Naive thymus-derived CD8-positive, alpha-beta T cell (primary cell): ENCODE data around the gene MS4A4E. TPM values are rescaled to one million over a fixed set of nuclear protein-coding genes. Genes with fewer than 3 reads are reported as not detected.
"Not testable (repeated sequence)": the region's sequence is repeated elsewhere in the genome, so short reads cannot be mapped to it uniquely, and the experiment has no call there.

Source experiments
- ATAC-seq, 2 donors: fragments of 150-1000 bp; cut with Tn5 transposase in 1 of 2; sonication (Bioruptor Pico), chemical (Tn5 transposase) in 1 of 2; 1 replicate in 1 of 2; 2 replicates in 1 of 2; pipeline ENCODE4 v1.10.0; 2021; ENCODE audit warnings: mild to moderate bottlenecking in 2 of 2, moderate library complexity in 2 of 2
- POLR2A ChIA-PET: fragments of 350-600 bp; sonication (Branson Sonifier 250); formaldehyde crosslinking; loops from one replicate; lab custom pipeline; 2021; ENCODE audit warnings: antibody characterized with exemption; lab: Charles Lee
- DNase-seq, 10 donors: peaks; one replicate each; pipeline versions ENCODE4 v3.0.0 to v3.0.0-alpha.2; 2020 to 2022
- H3K27ac Mint-ChIP-seq, 10 donors: one replicate each; pipeline ENCODE4 v1.8.0; 2020 to 2022; ENCODE audit warnings: mild to moderate bottlenecking in 10 of 10, mixed read lengths in 10 of 10, moderate library complexity in 4 of 10, inconsistent platforms in 1 of 10
- H3K27me3 Mint-ChIP-seq, 5 donors: one replicate each; pipeline ENCODE4 v1.8.0; 2021 to 2022; ENCODE audit warnings: mixed read lengths in 5 of 5
- H3K36me3 Mint-ChIP-seq, 3 donors: one replicate each; pipeline ENCODE4 v1.8.0; 2020 to 2022; ENCODE audit warnings: mixed read lengths in 3 of 3, mild to moderate bottlenecking in 2 of 3, inconsistent platforms in 1 of 3
- H3K4me1 Mint-ChIP-seq, 4 donors: one replicate each; pipeline ENCODE4 v1.8.0; 2021 to 2022; ENCODE audit warnings: mixed read lengths in 4 of 4
- H3K4me3 Mint-ChIP-seq, 10 donors: one replicate each; pipeline ENCODE4 v1.8.0; 2020 to 2022; ENCODE audit warnings: mild to moderate bottlenecking in 10 of 10, mixed read lengths in 10 of 10, moderate library complexity in 6 of 10, inconsistent platforms in 1 of 10
- H3K9me3 Mint-ChIP-seq, 9 donors: one replicate each; pipeline ENCODE4 v1.8.0; 2020 to 2022; ENCODE audit warnings: mixed read lengths in 9 of 9, mild to moderate bottlenecking in 3 of 9, inconsistent platforms in 1 of 9, moderate library complexity in 1 of 9
- microRNA-seq: library from miRNA; unstranded; fragments of <30 nt; microRNA quantifications from one replicate; pipeline ENCODE4 v1.2.0, GENCODE V29; 2022; ENCODE audit warnings: borderline microRNAs expressed
- polyA plus RNA-seq, 3 donors: library from polyadenylated mRNA; unstranded; fragments of 300-500 nt; fragmentation: Illumina TruSeq; gene quantifications; one replicate each; pipeline ENCODE4 v1.2.3, GENCODE V29; 2021
- total RNA-seq, 8 experiments: library from RNA in 2 of 8; stranded (reverse) in 2 of 8; gene quantifications; one replicate each; pipeline ENCODE4 v1.2.3 and lab custom pipeline; 2021 to 2026

MS4A4E gene
- total and polyA plus RNA-seq, 5 experiments from 2014 or later: not detected

DNA sequence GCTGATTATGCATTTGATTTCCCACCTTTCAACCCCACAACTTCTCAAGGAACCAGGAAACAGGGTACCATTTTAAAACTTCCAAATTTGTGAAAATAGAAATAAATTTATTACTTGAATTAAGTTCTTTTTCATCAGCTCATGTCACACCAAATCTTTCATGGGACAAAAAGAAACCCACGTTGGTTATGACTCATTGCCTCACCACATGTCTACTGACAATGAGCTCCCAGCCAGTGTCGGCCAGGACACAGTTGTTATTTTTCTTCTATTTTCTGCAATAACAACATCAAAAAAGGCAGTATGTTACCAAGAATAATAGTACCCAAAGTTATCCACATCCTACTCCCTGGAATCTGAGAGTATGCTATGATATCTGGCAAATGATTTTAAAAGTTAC lies 77.4 kb downstream of the MS4A4E start:
- Mint-ChIP-seq H3K27me3 (peaks cover 0 to 22% (median 8%) of the 10 kb centered on the region in 5 donors), H3K36me3 (peaks cover 0 to 13% (median 0%) of the 10 kb centered on the region in 3 donors), H3K4me3 (no peak overlapping the region), H3K27ac (no peak overlapping the region), H3K4me1 (peaks cover 0 to 2% (median 0%) of the 10 kb centered on the region in 4 donors), H3K9me3 (peaks cover 0 to 24% (median 15%) of the 10 kb centered on the region in 9 donors)
- ATAC-seq (no peak), DNase-seq (no peak)
- POLR2A ChIA-PET: no interaction called here

DNA sequence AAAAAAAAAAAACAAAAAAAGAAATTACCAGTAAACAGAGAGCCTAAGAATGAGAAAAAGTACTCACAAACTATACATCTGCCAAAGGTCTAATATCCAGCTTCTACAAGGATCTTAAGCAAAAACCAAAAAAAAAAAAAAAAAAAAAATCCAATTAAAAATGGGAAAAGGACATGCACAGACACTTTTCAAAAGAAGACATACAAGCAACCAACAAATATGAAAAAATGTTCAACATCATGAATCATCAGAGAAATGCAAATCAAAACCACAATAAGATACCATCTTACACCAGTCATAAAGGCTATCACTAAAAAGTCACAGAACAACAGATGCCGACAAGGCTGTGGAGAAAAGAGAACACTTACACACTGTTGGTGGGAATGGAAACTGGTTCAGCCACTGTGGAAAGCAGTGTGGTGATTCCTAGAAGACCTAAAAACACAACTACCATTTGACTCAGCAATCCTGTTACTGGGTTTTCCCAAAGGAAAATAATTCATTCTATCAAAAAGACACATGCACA lies 78.3 kb downstream of the MS4A4E start:
- Mint-ChIP-seq H3K27me3 (peaks cover 0 to 30% (median 8%) of the 10 kb centered on the region in 5 donors), H3K4me1 (peaks cover 0 to 2% (median 0%) of the 10 kb centered on the region in 4 donors), H3K4me3 (no peak overlapping the region), H3K9me3 (peaks cover 0 to 15% (median 9%) of the 10 kb centered on the region in 9 donors), H3K27ac (no peak overlapping the region), H3K36me3 (peaks cover 0 to 7% (median 0%) of the 10 kb centered on the region in 3 donors)
- no peak for DNase-seq
- ATAC-seq: no peak
- POLR2A ChIA-PET: no interaction called here

DNA sequence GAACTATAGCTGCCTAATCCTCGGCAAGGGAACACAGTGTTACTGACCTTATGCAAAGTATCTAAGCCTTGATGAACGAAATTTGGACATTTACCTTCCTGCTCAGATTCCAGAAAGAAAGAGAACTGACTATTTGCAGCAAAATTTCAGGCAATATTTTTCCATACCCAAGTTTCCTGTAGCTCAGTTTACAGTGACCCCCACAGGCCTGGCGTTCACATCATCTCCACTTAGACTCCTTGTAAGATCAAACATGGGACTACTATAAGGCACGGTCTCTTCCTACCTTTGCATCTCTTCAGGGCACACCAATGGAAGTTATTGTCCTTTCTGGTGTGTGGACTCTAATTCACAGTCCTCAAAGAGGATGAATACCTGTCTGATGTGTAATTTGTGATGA lies 81.2 kb downstream of the MS4A4E start:
- POLR2A ChIA-PET: no interaction called here
- DNase-seq (no peak), ATAC-seq (no peak)
- peaks cover 0 to 2% (median 0%) of the 10 kb centered on the region in 4 donors for H3K4me1 Mint-ChIP-seq
- H3K27me3 Mint-ChIP-seq: peaks cover 2 to 30% (median 11%) of the 10 kb centered on the region in 5 donors
- H3K9me3 Mint-ChIP-seq: peaks cover 0 to 6% (median 0%) of the 10 kb centered on the region in 9 donors
- H3K36me3 Mint-ChIP-seq: no peaks in the 10 kb centered on the region
- no peak overlapping the region for H3K27ac Mint-ChIP-seq
- H3K4me3 Mint-ChIP-seq: no peak overlapping the region

DNA sequence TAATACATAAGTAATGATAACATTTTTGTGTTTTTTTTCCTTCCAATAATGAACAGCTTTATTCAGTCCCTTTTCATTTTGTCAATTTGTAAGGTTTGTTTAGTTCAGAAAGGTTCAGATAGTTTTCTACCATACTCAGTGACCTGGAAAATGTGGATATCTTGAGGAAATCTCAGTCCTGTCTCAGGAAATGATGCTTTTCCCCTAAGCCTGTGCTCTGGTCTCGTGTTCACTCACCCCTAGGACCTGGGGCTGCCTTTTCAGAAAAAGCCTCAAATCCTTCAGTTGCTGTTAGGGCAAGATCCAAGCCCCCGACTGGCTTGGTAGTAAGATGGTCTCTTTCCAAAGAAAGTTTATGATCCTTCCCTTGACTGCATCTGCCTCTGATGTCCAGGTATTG lies 81.8 kb downstream of the MS4A4E start:
- POLR2A ChIA-PET: no interaction called here
- H3K4me1 Mint-ChIP-seq: peaks cover 0 to 2% (median under 1%) of the 10 kb centered on the region in 4 donors
- DNase-seq: no peak
- H3K9me3 Mint-ChIP-seq: peaks cover 0 to 6% (median 0%) of the 10 kb centered on the region in 9 donors
- H3K27ac Mint-ChIP-seq: no peak overlapping the region
- H3K36me3 Mint-ChIP-seq: no peaks in the 10 kb centered on the region
- no peak overlapping the region for H3K4me3 Mint-ChIP-seq
- peaks cover 2 to 30% (median 11%) of the 10 kb centered on the region in 5 donors for H3K27me3 Mint-ChIP-seq
- no peak for ATAC-seq

DNA sequence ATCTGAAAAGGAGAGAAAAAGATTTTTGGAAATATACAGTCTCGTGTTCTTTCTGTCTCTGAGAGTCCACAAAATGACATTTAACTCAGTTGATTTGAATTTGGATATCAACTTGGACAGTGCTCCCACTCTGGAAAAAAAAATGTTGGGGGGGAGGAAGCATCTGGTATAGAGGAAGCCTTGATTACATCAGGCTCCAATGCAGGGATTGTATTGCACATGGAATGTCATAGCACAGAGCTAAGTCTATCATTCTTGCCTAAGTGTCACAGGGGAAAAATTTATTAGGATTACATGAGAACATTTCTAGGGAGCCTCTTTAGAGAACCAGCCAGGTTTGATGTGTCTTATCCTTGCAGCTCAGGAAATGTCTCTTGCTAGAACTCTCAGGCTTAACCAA lies 83.1 kb downstream of the MS4A4E start:
- Mint-ChIP-seq H3K9me3 (peaks cover 0 to 6% (median 0%) of the 10 kb centered on the region in 9 donors), H3K27me3 (peaks cover 2 to 30% (median 11%) of the 10 kb centered on the region in 5 donors), H3K4me3 (no peak overlapping the region), H3K27ac (no peak overlapping the region), H3K36me3 (no peaks in the 10 kb centered on the region), H3K4me1 (peaks cover 0 to 6% (median under 1%) of the 10 kb centered on the region in 4 donors)
- no peak for DNase-seq
- POLR2A ChIA-PET: no interaction called here
- no peak for ATAC-seq

DNA sequence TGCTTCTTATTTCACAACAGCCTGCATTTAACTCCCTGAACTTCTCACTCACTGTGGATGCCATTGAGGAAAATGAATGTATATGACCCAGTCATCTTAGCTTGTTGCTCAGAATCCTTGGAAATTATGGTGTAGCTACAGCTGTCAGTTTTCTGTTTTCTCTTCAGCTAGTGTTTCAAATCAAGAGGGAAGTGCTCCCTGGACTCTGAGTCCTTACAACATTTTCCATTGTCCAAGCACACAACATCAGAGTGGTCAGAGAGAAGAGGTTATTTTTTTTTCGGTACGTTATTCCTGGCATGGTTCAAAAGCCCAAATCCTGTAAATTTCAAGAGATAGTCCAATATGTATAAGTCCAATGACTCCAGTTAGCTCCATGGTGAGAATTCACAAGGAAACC lies 83.7 kb downstream of the MS4A4E start:
- POLR2A ChIA-PET: no interaction called here
- no peak overlapping the region for H3K4me3 Mint-ChIP-seq
- no peak for DNase-seq
- no peak for ATAC-seq
- no peaks in the 10 kb centered on the region for H3K36me3 Mint-ChIP-seq
- no peak overlapping the region for H3K27ac Mint-ChIP-seq
- H3K27me3 Mint-ChIP-seq: peaks cover 2 to 30% (median 11%) of the 10 kb centered on the region in 5 donors
- H3K4me1 Mint-ChIP-seq: peaks cover 0 to 6% (median under 1%) of the 10 kb centered on the region in 4 donors
- H3K9me3 Mint-ChIP-seq: peaks cover 0 to 6% (median 0%) of the 10 kb centered on the region in 9 donors

DNA sequence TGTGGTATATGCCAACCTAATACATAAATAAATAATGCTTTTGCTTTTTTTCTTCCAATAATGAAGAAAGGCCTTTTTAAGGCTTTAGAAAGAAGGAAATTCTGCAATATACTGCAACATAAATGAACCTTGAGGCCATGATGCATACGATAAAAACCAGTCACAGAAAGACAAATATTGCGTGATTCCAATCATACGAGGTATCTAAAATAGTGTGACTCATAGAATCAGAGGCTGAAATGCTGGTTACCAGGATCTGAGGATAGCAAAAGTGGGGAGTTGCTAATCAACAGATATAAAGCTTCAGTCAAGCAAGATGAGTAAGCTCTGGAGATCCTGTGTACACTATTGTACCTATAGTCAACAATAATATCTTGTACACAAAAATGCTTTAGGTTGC lies 84.3 kb downstream of the MS4A4E start:
- H3K4me3 Mint-ChIP-seq: no peak overlapping the region
- ATAC-seq (no peak), DNase-seq (no peak)
- peaks cover 2 to 24% (median 7%) of the 10 kb centered on the region in 5 donors for H3K27me3 Mint-ChIP-seq
- peaks cover 0 to 6% (median under 1%) of the 10 kb centered on the region in 4 donors for H3K4me1 Mint-ChIP-seq
- no peaks in the 10 kb centered on the region for H3K36me3 Mint-ChIP-seq
- peaks cover 0 to 6% (median 0%) of the 10 kb centered on the region in 9 donors for H3K9me3 Mint-ChIP-seq
- no peak overlapping the region for H3K27ac Mint-ChIP-seq
- POLR2A ChIA-PET: no interaction called here

DNA sequence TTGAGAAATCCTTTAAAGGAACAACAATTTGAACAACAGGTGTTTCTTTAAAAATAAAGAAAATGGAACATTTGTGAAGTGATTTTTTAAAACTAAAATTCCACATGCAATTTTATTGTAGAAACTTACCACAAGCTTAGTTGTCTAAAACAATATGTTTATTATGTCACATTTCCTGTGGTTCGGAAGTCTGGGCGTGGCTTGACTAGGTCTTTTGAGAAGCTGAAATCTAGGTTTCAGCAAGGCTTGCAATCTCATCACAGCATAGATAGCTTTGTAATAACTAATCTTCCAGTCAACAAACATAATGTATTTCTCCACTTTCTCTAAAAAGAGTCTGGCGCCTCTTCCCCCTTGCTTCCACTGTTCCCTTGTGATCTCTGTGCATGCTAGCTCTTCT lies 87.0 kb downstream of the MS4A4E start:
- POLR2A ChIA-PET: no interaction called here
- no peak for DNase-seq
- Mint-ChIP-seq H3K27ac (no peak overlapping the region), H3K9me3 (peaks cover 0 to 15% (median 2%) of the 10 kb centered on the region in 9 donors), H3K36me3 (peaks cover 0 to 1% (median 0%) of the 10 kb centered on the region in 3 donors), H3K27me3 (peaks cover 0 to 8% (median 5%) of the 10 kb centered on the region in 5 donors), H3K4me3 (no peak overlapping the region), H3K4me1 (peaks cover 0 to 6% (median under 1%) of the 10 kb centered on the region in 4 donors)
- no peak for ATAC-seq

DNA sequence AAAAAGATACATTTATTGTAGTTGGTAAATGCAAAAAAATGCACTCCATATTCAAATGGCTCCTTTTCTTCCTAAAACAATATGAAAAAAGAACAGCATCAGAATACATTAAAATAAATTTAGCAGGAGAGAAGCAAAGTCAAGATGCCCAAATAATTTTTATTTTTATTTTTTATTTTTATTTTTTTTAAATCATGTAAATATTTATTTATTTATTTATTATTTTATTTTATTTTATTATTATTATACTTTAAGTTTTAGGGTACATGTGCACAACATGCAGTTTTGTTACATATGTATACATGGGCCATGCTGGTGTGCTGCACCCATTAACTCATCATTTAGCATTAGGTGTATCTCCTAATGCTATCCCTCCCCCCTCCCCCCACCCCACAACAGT lies 90.2 kb downstream of the MS4A4E start:
- DNase-seq, POLR2A ChIA-PET, H3K36me3 Mint-ChIP-seq, H3K27ac Mint-ChIP-seq, H3K4me3 Mint-ChIP-seq, H3K27me3 Mint-ChIP-seq, H3K4me1 Mint-ChIP-seq, ATAC-seq: not testable (repeated sequence)
- peaks cover 0 to 16% (median 2%) of the 10 kb centered on the region in 9 donors for H3K9me3 Mint-ChIP-seq

DNA sequence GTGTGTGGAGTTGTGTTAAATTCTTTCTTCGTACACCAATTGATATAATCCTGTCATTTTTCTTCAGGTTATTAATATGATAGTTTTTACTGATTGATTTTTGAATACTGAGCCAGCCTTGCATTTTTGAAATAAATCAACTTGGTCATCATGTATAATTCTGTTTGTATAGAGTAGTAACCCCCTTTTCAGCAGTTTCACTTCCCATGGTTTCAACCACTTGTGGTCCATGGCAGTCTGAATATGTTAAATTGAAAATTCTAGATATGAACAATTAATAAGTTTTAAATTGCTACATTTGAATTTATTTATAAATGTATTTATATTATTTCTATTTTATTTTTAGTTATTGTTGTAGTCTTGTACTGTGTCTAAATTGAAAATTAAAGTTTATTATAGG lies 92.7 kb downstream of the MS4A4E start:
- POLR2A ChIA-PET: no interaction called here
- Mint-ChIP-seq H3K4me1 (no peaks in the 10 kb centered on the region), H3K27ac (no peak overlapping the region), H3K9me3 (peaks cover 0 to 10% (median 0%) of the 10 kb centered on the region in 9 donors), H3K36me3 (peaks cover 0 to 1% (median 0%) of the 10 kb centered on the region in 3 donors), H3K4me3 (no peak overlapping the region), H3K27me3 (no peaks in the 10 kb centered on the region)
- ATAC-seq (no peak), DNase-seq (no peak)

Small RNA genes lying within 50 kb of the gene (microRNA-seq; reads per million reads assigned to microRNA genes)
- gene MIR6503: not detected

Other genes starting within 250 kb of the MS4A4E start
- gene OOSP4B, start 226.0 kb downstream of the MS4A4E start, total RNA-seq: not detected
- not detected for gene OOSP4B, start 226.0 kb downstream of the MS4A4E start, polyA plus RNA-seq
- not detected for gene OOSP2, start 202.7 kb downstream of the MS4A4E start, total RNA-seq
- gene OOSP2, start 202.7 kb downstream of the MS4A4E start, polyA plus RNA-seq: not detected
- not detected for gene MS4A3, start 186.5 kb downstream of the MS4A4E start, total RNA-seq
- not detected for gene MS4A3, start 186.5 kb downstream of the MS4A4E start, polyA plus RNA-seq
- gene MS4A2, start 154.5 kb downstream of the MS4A4E start, total RNA-seq: not detected
- not detected for gene MS4A2, start 154.5 kb downstream of the MS4A4E start, polyA plus RNA-seq
- gene MS4A6A, start 60.1 kb downstream of the MS4A4E start, total RNA-seq: 1 to 10 TPM; 2.5 to 2.6 TPM
- gene MS4A6A, start 60.1 kb downstream of the MS4A4E start, polyA plus RNA-seq: 1 to 10 TPM in 2 of 3 donors, not detected in 1; 1.2 to 1.4 TPM
- under 1 TPM in 1 of 2 experiments, not detected in 1; 0.36 TPM for gene MS4A4A, start 37.5 kb upstream of the MS4A4E start, total RNA-seq
- gene MS4A4A, start 37.5 kb upstream of the MS4A4E start, polyA plus RNA-seq: not detected
- gene MS4A6E, start 84.1 kb upstream of the MS4A4E start, total RNA-seq: not detected
- gene MS4A6E, start 84.1 kb upstream of the MS4A4E start, polyA plus RNA-seq: not detected
- gene MS4A7, start 135.4 kb upstream of the MS4A4E start, total RNA-seq: 1 to 10 TPM in 1 of 2 experiments, under 1 TPM in 1; 0.96 to 1.3 TPM
- gene MS4A7, start 135.4 kb upstream of the MS4A4E start, polyA plus RNA-seq: under 1 TPM in 2 of 3 donors, not detected in 1; 0.12 to 0.14 TPM
- under 1 TPM in 1 of 2 experiments, not detected in 1; 0.16 TPM for gene MS4A14, start 153.3 kb upstream of the MS4A4E start, total RNA-seq
- gene MS4A14, start 153.3 kb upstream of the MS4A4E start, polyA plus RNA-seq: not detected
- gene MS4A5, start 186.4 kb upstream of the MS4A4E start, total RNA-seq: not detected
- gene MS4A5, start 186.4 kb upstream of the MS4A4E start, polyA plus RNA-seq: not detected
- 10 to 100 TPM; 45.0 to 45.1 TPM for gene MS4A1, start 212.7 kb upstream of the MS4A4E start, total RNA-seq
- gene MS4A1, start 212.7 kb upstream of the MS4A4E start, polyA plus RNA-seq: 1 to 10 TPM in 2 of 3 donors, under 1 TPM in 1; 0.33 to 7.7 (median 1.1) TPM
- not detected for gene MS4A12, start 249.6 kb upstream of the MS4A4E start, total RNA-seq
- gene MS4A12, start 249.6 kb upstream of the MS4A4E start, polyA plus RNA-seq: not detected